Thoracic aorta (tissue), 2 donors: Measurements from ENCODE around the gene CARD18. TPM values are rescaled to one million over a fixed set of nuclear protein-coding genes. Genes with fewer than 3 reads are reported as not detected.

Experiments used
- ATAC-seq: fragments of 150-250 bp; one replicate; pipeline ENCODE4 v1.8.0; 2017; ENCODE audit warnings: low read depth; ENCODE audit not compliant: insufficient number of reproducible peaks, low FRiP score
- DNase-seq: peaks from one replicate; pipeline ENCODE4 v3.0.0-alpha.2; 2020; ENCODE audit warnings: low spot score
- H3K27ac ChIP-seq, 2 donors: fragments of 200-600 bp; sonication (generic); 1 replicate in 1 of 2; 2 replicates in 1 of 2; pipeline ENCODE4 v1.5.1; 2016; ENCODE audit warnings: mild to moderate bottlenecking in 2 of 2, moderate library complexity in 2 of 2
- H3K27me3 ChIP-seq: fragments of 200-600 bp; sonication (generic); replicated peaks from 2 replicates; pipeline ENCODE4 v1.6.0; 2016; ENCODE audit warnings: mild to moderate bottlenecking; ENCODE audit not compliant: insufficient read depth
- H3K36me3 ChIP-seq: fragments of 200-600 bp; sonication (generic); one replicate; pipeline ENCODE4 v1.5.1; 2016
- H3K4me1 ChIP-seq, 2 donors: fragments of 200-600 bp; sonication (generic); 1 replicate in 1 of 2; 2 replicates in 1 of 2; pipeline versions ENCODE4 v1.5.1 to v1.6.0; 2016; ENCODE audit warnings: low read depth in 2 of 2, mild to moderate bottlenecking in 1 of 2; ENCODE audit not compliant: control insufficient read depth in 1 of 2
- H3K4me3 ChIP-seq: fragments of 200-600 bp; sonication (generic); 2 replicates; pipeline ENCODE4 v1.5.1; 2016; ENCODE audit warnings: mild to moderate bottlenecking
- H3K9me3 ChIP-seq: fragments of 200-600 bp; sonication (generic); 2 replicates; pipeline ENCODE4 v1.5.1; 2016
- total RNA-seq, 2 donors: library from RNA; depleted of rRNA; stranded (reverse); fragments of >200 nt; gene quantifications; one replicate each; pipeline versions ENCODE4 v1.1.0 to v1.2.3, GENCODE V29; 2016
- TF ChIP-seq, protein P1 (sequence below): fragments of 200-600 bp; sonication (generic); IDR thresholded peaks from one replicate; pipeline ENCODE4 v1.5.1; 2019; ENCODE audit warnings: antibody characterized with exemption

Gene CARD18
- total RNA-seq, 2 donors from 2014 or later: not detected

GRCh38 chr11:105153392-105153791, 13.8 kb upstream of the CARD18 start:
- no peaks in the 10 kb centered on the region for H3K4me1 ChIP-seq
- TF ChIP-seq, protein P1, sequence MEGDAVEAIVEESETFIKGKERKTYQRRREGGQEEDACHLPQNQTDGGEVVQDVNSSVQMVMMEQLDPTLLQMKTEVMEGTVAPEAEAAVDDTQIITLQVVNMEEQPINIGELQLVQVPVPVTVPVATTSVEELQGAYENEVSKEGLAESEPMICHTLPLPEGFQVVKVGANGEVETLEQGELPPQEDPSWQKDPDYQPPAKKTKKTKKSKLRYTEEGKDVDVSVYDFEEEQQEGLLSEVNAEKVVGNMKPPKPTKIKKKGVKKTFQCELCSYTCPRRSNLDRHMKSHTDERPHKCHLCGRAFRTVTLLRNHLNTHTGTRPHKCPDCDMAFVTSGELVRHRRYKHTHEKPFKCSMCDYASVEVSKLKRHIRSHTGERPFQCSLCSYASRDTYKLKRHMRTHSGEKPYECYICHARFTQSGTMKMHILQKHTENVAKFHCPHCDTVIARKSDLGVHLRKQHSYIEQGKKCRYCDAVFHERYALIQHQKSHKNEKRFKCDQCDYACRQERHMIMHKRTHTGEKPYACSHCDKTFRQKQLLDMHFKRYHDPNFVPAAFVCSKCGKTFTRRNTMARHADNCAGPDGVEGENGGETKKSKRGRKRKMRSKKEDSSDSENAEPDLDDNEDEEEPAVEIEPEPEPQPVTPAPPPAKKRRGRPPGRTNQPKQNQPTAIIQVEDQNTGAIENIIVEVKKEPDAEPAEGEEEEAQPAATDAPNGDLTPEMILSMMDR: no peak
- ATAC-seq: no peak

DNA sequence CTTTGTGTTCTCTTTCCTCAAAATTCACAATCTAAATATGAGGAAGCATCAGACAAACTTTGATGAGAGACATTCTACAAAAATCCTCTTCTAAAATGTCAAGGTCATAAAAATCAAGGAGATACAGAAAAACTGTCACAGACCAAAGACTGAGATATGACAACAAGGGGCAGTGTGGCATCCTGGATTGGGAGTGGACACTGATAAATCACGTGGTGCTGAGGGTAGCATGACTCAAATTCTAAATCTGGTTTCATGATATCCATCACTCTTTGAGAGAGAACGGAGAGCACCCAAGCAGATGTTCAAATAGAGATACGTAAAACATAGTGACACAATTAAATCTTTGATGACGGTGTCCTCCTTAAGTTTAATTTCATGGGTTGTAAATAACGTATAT, 13.0 kb upstream of the CARD18 start:
- Histone ChIP-seq H3K4me1 (no peaks in the 10 kb centered on the region), H3K36me3 (no peaks in the 10 kb centered on the region), H3K4me3 (no peak overlapping the region), H3K9me3 (no peaks in the 10 kb centered on the region), H3K27ac (no peak overlapping the region), H3K27me3 (no peaks in the 10 kb centered on the region)
- DNase-seq (no peak), ATAC-seq (no peak)
- TF ChIP-seq, protein P1: no peak

More at GRCh38 chr11:105153392-105153791, 13.8 kb upstream of the CARD18 start:
- Histone ChIP-seq H3K4me3 (no peak overlapping the region), H3K27me3 (no peaks in the 10 kb centered on the region), H3K36me3 (no peaks in the 10 kb centered on the region), H3K27ac (no peak overlapping the region), H3K9me3 (no peaks in the 10 kb centered on the region)
- DNase-seq: no peak

DNA sequence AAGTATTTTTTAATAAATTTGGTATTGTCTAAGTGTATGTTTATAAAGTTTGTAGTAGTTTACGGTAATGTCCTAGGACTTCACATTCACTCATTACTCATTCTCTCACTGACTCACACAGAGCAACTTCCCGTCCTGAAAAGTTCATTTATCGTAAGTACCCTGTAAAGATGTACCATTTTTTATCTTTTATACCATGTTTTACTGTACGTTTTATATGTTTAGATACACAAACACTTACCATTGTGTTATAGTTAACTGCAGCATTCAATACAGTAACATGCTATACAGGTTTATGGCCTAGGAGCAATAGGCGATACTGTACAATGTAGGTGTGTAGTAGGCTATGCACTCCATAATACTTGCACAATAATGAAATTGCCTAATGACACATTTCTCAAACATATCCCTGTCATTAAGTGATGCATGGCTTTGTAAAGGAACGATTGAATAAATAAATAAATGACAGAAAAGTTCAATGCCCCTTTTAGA, 12.5 kb upstream of the CARD18 start:
- H3K36me3 ChIP-seq: no peaks in the 10 kb centered on the region
- H3K4me3 ChIP-seq: no peak overlapping the region
- no peaks in the 10 kb centered on the region for H3K27me3 ChIP-seq
- H3K9me3 ChIP-seq: no peaks in the 10 kb centered on the region
- no peak overlapping the region for H3K27ac ChIP-seq
- no peak for ATAC-seq
- no peak for DNase-seq
- TF ChIP-seq, protein P1: no peak
- no peaks in the 10 kb centered on the region for H3K4me1 ChIP-seq

DNA sequence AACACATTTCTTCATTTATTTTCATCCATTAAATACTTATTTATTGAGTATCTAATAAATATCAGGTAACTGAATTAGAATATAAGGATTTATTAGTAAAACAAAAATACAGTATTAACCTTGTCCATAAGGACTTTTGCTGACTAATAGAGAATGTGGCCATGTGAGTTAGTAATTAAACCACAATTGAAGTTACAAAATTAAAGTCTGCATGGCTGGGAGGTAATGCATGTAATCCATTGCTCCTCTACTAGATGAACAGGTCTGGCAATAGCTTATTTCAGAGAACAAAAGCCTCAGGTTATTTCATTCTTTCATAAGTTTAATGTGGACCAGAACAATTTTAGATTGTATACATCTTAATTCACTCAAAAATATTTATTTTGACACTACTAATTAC, 9.9 kb upstream of the CARD18 start:
- Histone ChIP-seq H3K9me3 (no peaks in the 10 kb centered on the region), H3K4me3 (no peak overlapping the region), H3K4me1 (no peaks in the 10 kb centered on the region), H3K27ac (no peak overlapping the region), H3K36me3 (no peaks in the 10 kb centered on the region), H3K27me3 (no peaks in the 10 kb centered on the region)
- DNase-seq: no peak
- TF ChIP-seq, protein P1: no peak
- no peak for ATAC-seq

GRCh38 chr11:105148241-105148640, 8.7 kb upstream of the CARD18 start:
- H3K36me3 ChIP-seq: no peaks in the 10 kb centered on the region
- H3K27ac ChIP-seq: no peak overlapping the region
- TF ChIP-seq, protein P1: no peak
- no peak overlapping the region for H3K4me3 ChIP-seq
- H3K9me3 ChIP-seq: no peaks in the 10 kb centered on the region
- no peak for DNase-seq
- no peaks in the 10 kb centered on the region for H3K27me3 ChIP-seq
- no peaks in the 10 kb centered on the region for H3K4me1 ChIP-seq
- ATAC-seq: no peak
